Astrocyte of the cerebellum (primary cell): ENCODE measurements around the gene ATG4B.

ENCODE experiments used
- DNase-seq: peaks from one replicate; pipeline ENCODE4 v3.0.0-alpha.2; 2011; ENCODE audit warnings: low read depth
- H3K4me3 ChIP-seq: 2 replicates; pipeline ENCODE4 v1.5.1; 2011; ENCODE audit warnings: mild to moderate bottlenecking, low read depth, low read length, moderate library complexity
- in situ Hi-C: cut with HindIII; loops from 2 replicates; pipeline ENCODE4 v1.10.0; 2017; ENCODE audit warnings: low sequenced_read_pairs
- TF ChIP-seq, protein P1 (sequence below): IDR thresholded peaks from 2 replicates; pipeline ENCODE4 v1.5.1; 2012; ENCODE audit warnings: low read length, low read depth, moderate library complexity, mild to moderate bottlenecking; ENCODE audit errors: missing control alignments

ATG4B gene

DNA sequence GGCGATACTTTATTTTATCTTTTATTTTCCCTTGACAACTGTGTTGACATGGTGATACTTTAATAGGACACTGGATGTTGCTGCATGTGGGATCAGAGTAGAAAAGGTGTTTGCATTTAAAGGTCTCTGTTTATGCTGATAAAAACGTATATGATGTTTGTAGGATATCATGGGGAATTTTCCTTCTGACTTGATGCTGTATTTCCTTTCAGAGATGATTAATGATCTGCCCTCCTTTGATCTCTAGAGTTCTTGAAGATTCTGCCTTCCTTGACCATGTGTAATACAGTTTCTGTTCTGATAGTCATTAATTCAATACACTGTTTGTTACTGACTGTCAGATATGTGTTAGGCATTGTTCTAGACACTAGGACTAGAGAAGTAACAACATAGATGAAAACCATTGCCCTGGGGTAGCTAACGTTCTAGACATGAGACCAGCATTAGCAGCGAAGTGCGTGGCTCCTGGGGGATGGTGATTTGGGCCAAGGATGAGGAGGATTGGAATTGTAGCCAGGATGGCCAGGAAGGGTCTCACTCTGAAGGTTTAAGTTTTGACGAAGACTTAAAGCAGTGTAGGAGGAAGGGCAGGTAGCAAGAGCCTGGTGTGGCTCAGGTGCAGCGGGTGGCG lies 2.8 kb downstream of the ATG4B start:
- TF ChIP-seq, protein P1, sequence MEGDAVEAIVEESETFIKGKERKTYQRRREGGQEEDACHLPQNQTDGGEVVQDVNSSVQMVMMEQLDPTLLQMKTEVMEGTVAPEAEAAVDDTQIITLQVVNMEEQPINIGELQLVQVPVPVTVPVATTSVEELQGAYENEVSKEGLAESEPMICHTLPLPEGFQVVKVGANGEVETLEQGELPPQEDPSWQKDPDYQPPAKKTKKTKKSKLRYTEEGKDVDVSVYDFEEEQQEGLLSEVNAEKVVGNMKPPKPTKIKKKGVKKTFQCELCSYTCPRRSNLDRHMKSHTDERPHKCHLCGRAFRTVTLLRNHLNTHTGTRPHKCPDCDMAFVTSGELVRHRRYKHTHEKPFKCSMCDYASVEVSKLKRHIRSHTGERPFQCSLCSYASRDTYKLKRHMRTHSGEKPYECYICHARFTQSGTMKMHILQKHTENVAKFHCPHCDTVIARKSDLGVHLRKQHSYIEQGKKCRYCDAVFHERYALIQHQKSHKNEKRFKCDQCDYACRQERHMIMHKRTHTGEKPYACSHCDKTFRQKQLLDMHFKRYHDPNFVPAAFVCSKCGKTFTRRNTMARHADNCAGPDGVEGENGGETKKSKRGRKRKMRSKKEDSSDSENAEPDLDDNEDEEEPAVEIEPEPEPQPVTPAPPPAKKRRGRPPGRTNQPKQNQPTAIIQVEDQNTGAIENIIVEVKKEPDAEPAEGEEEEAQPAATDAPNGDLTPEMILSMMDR: no peak
- in situ Hi-C loops: no loop called here
- no peak for DNase-seq
- H3K4me3 ChIP-seq: no peak overlapping the region

DNA sequence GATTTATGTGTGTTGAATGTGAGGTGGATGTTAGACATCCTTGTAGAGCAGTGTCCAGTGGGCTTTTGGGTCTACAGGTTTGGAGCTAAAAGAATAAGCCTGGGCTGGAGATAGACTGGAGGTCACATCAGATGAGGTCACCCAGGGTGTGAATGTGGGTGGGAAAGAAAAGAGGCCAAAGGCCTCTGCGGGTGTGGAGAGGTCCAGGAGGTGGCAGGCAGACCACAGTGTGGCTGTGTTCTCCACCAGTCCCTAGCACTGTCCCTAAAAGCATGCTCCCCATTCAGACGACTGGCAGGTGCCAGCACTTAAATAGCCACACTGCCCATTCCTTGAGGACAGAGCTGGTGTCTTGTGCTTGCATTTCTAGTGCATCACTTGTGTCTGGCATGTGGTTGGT lies 4.1 kb downstream of the ATG4B start:
- no peak overlapping the region for H3K4me3 ChIP-seq
- in situ Hi-C loops: no loop called here
- TF ChIP-seq, protein P1: no peak
- DNase-seq: no peak

DNA sequence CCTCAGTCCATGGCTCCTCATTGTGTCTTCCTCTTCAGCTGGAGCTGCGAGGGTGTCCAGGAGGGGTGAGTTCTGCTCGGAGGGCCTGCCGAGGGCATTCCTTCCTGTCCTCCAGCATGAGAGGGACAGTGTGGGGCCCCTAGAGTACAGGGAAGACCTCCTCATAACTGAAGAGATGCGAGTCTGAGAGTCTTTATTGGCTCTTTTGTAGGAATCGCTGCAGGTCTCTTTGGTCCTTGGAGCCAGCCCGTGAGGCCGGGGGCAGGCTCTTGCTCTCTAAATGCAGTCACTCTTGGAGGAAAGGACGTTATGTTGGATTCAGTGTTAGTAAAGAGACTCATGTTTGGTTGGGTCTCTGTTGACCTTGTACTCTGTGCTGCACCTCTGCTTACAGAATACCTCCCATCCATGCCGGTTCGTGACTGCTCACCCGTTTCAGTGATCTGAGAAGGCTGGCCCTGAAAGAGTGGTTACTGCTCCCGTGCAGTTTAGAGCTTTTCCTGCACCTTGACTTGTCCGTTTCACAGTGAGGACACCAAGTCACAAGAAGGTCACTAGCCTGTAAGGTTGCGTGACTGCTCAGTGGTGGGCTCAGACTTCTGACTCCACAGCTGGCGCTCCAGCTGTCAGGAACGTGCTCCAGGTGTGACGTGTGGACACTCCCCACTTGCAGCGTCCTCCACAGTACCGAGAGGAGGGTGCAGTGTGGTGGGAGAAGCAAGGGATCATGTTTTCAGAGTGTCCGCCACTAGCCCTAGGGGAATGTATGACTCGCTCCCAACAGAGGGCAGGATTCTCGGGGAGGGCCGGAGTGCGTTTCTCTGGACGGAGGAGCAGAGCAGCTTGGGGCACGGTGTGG lies 7.8 kb downstream of the ATG4B start:
- no peak for DNase-seq
- in situ Hi-C loops: no loop called here
- TF ChIP-seq, protein P1: no peak
- H3K4me3 ChIP-seq: no peak overlapping the region

DNA sequence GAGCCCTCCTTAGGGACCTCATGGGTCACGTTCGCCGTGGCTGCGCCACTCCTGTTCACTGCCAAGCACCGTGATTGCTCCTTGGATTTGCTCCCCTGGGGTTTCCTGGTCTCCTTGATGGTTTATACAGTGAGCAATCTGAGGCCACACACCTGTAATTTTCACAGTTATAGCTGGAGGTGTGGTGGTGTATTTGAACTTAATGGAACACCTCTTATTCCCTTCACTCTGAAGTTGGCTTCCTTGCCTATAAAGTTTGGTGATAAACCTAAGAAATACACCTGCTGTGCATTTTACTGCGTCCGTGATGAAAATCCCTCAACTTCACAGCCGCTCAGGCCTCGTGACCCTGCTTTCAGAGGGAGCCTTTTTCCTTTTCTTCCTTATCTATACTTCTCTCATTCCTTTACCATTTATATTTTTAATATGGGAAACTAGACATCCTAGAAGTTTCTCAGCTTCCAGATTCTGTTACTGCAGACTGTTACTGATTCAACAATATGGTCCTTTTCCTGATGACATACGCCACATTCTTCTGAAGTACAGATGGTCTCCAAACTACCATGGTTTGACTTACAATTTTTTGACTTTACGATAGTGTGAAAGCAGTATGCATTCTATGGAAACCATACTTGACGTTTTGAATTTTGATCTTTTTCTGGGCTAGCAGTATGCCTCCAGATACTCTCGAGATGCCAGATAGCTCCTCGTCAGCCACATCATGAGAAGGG lies 8.6 kb downstream of the ATG4B start:
- H3K4me3 ChIP-seq: no peak overlapping the region
- in situ Hi-C loops: no loop called here
- TF ChIP-seq, protein P1: no peak
- DNase-seq: no peak

DNA sequence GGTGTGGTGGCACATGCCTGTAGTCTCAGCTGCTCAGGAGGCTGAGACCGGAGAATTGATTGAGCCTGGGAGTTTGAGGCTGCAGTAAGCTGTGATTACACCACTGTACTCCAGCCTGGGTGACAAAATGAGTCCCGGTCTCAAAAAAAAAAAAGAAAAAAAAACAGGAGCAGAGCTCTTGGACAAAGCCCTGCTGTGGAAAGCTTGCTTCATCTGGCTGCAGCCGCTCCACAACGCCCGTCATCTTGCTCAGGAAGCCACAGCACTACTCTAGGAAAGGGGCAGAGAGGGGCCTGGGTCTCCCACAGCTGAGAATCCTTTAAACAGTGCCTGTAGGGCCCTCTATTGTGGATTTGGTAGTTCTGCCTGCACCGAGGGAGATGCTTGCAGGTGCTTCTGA lies 11.0 kb downstream of the ATG4B start:
- TF ChIP-seq, protein P1: no peak
- in situ Hi-C loops: no loop called here
- H3K4me3 ChIP-seq: no peak overlapping the region
- DNase-seq: no peak

DNA sequence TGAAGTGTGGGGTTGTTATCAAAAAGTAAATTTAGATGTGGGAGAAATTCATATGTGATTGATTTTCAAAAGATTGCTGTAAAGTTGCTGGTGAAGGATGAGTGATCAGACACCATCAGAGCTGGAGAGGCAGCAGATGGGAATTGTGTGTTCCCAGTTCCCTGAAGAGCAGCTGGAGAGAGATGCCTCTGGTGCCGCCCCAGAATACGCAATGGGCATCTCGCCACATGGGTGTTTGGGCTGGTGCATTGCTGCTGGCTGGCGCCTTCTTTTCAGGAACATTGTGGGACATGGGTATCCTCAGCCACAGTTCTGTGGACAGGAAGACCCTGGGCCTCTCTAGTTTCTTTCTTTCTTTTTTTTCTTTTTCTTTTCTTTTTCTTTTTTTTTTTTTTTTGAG lies 11.9 kb downstream of the ATG4B start:
- H3K4me3 ChIP-seq: no peak overlapping the region
- DNase-seq: no peak
- TF ChIP-seq, protein P1: no peak
- in situ Hi-C loops: no loop called here
